ENCODE data around the gene STEEP1.

STEEP1 gene

DNA sequence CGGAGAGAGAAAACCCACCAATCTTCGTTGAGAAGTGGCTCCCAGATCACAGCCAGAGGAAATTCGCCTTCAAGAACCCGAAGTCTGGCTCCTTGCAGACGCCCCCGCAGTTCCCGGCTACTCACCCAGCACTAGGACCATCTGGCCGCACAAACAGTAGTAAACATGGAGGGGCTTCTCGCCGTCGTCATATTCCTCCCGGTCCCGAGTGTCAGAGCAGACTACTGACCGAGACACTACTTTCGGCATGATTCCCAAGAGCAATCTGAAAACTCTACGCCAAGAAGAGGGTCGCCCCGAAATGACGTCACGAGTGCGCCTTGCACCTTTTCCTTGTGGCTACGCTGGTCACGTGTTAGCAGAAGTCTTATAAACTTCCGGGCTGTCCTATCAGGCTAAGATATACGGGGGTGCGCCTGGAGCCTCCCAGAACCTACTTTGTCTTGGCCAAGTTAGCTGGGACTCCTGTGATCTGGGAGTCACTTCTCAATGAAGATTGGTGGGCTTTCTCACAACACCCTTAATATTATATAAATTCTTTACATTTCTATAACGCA, at the start of gene STEEP1:
TSS of gene STEEP1 (minus strand) at position 303 of the 557 bp plus-strand sequence. CDS start at position 249, 54 bp downstream.
- DNase-seq, result peak; percentile 94

DNA sequence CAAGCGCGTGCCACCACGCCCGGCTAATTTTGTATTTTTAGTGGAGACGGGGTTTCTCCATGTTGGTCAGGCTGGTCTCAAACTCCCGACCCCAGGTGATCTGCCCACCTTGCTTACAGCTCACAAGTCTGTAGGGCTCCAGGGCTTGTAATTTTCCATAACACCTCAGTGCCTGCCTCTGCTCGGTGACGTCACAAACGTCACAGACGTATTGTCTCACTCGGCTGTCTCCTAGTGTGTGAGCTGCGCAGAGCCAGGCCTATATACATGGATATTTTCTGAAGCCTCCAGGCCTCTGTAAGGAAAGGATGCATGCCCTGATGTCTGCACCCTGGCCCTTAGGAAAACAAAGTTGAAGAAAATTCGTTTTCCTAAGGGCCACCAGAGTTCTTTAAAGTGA, 49.6 kb upstream of the STEEP1 start:
- no peak for DNase-seq

DNA sequence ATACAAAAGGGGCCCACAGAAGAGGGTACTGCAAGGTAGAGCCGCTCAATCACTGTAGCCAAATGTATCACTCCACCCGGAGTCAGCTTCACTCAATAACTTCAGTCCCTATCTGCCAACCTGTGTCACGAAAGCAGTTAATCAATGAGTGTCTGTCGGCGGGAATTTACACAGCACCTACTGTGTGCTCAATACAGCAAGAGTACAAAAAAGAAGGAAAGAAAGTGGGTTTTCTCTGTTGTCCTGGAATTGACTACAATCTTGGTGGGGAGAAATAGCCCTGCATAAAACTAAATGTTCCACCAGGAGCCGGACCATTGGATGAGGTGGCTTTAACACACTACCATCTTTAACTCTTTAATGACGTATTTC, 41.8 kb upstream of the STEEP1 start:
- DNase-seq, result no peak

DNA sequence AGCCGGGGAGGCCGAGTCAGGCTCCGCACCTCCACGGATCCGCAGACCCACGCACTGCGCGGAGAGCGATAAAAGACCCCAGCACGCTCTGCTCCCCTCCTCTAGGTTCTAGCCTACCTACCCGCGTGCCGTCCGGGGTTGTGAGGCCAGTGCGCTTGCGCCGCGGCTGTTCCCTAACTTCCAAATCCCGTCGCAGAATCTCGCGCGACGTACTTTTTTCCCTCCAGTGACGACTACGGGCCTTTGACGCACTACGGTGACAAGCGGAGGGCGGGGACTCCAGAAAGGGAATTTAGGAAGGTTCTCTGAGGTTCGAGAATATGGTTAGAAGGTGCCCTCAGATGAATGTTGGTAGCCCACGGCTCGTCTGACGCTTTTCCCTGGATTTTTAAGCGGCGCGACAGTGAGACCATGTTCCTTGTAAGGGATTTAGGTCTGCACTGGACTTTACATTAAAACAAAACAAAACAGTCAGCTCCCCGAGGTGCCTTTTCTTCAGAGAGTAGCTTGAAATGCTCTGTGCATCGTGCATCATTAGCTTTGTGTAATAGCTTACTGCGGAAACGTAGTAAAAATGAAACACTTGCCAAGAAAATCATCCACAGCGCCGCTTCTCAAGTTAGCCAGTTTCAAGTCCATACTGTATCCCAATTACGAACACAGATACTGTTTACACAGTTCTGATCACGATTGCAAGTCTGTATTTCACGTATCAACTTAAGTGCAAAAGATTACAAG, 41.2 kb upstream of the STEEP1 start, which contains the start of gene NKRF:
TSS of gene NKRF (minus strand) at position 145 of the 738 bp plus-strand sequence.
- DNase-seq, result peak; percentile 95

DNA sequence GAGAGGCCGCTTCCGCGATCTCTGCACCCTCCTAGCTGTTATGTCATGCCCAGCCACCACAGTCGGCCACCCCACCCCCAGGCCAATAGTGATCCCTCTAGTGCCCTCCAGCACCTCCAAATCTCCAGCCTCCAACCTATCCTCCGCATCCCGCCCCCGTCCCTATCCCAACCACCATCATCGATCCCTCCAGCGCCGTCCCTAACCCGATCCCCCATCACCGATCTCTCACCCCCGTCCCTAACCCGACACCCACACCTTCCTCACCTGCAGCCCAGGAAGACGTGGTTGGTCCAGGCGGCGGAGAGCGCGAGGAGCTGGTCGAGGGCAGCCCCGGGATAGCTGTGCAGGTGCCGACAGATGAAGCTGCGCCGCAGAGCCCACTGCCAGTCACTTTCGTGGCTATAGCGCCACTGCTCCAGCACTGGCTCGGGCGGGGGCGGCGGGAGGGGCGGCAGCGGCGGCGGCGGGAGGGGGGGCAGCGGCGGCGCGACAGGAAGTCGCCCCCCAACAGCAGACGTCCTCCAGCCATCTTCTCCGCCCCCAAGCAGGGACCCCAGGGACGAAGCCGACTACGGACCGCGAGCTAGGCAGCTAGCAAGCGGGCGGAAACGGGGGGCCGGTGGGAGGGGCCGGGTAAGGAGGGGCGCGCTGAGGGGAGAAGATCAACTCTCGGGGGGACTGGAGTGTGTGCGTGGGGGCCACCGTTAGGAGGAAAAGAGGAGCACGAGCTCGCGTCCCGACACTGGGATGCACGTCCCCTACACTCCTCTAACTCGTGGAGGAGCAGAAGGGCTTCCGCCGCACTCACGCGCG, 40.5 kb upstream of the STEEP1 start:
- peak; percentile 81 for DNase-seq

DNA sequence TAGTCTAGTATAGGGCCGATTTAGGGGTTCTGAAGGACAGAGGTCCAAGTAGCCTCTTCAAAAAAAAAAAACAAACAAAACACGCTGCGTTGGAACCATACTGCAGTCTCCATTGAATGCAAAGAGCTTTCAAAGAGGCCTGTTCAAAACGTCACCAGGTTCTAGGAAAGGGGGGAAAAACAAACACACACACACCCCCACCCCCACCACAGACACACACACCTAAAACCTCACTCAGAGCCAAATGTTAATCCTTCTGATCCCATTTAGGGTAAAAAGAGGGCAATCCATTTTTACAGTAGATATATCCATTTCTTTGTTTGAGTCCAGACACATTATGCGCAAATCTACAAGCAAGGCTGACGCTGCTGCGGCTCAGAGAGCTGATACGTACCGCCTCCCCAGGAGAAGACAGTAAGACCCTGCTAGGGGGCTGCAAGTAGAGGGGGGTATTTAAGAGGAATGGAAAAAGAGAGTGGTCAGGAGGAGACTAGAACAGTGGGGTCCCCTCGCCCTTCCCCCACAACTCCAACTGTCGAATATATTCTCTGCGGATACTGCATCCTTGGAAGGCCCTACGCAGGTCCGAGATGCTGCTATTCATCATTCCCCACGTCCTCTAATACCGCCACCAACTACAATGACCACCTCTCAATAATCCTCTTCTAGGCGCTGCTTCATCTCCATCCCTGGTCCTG, 39.7 kb upstream of the STEEP1 start:
- no peak for DNase-seq

DNA sequence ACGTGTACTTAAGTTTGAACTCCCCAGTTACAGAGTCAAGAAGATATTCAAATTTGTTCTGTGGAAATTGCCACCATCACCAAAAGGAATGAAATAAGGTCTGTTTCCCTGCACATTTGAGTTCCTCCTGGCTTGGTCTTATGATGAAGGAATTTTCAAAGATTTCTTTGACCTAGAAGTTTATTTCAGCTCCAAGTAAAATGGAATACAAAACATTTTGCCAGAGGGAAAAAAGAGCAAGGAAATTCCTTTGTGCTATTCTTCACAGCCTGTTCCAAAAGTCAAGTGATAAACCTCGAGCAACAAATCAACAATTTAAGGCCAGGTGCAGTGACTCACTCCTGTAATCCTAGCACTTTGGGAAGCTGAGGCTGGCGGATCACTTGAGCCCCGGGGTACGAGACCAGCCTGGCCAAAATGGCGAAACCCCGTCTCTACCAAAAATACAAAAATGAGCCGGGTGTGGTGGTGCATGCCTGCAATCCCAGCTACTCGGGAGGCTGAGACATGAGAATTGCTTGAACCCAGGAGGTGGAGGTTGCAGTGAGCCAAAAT, 37.6 kb upstream of the STEEP1 start:
- no peak for DNase-seq

DNA sequence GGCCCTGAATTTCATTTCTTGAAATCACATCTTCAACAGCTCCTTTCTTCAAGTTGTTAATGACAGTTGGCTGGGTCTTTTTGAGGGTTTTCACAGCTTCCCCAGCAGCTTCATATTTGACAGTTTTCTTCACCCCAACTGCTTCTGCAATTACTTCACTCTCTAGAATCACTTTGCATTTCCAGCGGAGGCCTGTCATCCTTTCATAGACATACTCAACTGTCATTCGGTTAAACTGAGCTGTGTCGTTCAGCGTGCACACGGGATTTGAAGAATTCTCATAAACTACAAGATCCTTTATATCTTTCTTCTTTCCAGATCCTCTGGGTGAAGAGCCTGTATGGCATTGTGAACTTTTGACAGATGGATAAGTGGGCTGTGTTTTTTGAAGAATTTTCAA, 24.6 kb upstream of the STEEP1 start:
- DNase-seq, result no peak

DNA sequence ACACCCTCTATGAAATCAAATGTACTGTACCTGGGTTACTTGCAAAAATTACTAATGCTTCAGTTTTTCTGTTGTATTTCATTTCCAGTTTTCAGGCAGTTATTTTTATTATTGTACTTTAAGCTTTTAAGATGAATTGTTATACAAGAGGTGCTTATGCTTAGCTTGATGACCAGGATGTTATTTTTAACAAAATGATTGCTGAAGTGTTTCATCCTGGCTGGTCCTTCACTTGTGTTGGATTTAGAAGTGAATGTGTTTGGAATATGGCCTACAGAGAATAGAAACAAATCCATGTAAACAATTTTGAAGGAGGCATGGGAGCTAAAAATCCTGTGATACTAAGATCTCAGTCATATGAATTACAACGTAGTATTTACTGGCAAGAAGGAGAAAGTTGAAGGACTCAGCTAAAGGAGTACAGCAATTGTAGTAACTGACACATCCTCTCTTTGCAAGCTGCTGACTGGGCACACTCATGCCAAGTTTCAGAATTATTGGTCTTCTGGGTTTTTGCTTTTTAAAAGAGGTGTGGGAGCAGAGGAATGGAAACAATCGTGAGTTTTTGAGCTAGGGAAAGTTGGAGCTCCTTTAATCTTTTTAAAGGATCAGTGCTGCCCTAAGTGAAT, 18.3 kb upstream of the STEEP1 start:
- no peak for DNase-seq

DNA sequence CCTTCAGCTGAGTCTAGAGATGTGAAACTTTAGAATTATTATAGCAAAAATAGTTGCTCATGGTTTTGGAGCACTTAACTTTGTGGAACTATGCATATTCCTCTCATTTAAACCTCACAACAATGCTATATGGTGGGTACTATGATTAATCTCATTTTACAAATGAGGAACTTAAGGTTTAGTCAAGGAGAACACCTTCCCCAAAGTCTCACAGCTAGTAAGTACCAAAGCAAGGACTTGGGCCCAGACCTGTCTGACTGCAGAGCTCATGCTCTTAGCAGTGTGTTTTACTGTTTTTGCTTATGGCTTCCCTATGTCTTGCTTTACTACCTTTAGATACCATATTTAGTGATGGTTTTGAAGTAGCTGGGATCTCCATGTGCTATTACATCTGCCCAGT, 14.2 kb upstream of the STEEP1 start:
- no peak for DNase-seq

DNA sequence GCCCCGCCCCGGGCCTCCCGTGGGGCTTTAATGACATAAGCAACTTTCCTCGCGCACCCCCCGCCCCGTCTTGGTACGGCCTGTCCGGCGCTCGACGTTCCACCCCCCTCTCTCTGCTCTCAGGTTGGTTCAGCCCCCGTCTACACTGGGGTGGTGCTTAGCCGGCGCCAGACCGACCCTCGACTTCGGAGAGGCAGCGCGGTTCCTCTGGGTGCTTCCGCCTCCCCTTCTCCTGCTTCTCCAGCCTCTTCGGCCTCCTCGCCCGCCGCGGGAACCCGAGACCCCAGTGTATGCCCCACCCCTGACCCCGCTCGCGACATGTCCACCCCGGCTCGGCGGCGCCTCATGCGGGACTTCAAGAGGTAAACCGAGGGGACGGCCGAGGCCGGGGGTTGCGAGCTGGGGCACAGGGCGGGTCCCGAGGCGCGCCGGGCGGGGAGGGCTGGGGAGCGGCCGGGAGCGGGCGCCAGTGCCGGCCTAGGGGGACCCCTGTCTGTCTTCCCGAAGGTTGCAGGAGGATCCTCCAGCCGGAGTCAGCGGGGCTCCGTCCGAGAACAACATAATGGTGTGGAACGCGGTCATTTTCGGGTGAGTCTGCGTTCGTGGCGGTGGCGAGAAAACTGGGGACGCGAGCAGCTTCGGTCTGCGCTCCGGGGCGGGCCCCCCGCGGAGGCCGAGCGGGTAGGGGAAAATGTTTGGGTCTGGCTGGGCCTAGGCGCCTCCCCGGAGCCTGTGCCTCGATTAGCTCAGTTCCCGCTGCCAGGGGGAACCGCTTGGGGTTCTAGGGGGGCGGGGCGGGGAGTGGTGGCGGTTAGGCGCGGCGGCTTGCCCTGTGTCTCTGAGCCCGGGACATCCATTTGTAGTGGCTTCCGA, 9.4 kb upstream of the STEEP1 start, which contains the start of gene UBE2A:
TSS of gene UBE2A (plus strand) at position 170 of the 873 bp plus-strand sequence. CDS start at position 319, 149 bp downstream.
- peak; percentile 95 for DNase-seq

DNA sequence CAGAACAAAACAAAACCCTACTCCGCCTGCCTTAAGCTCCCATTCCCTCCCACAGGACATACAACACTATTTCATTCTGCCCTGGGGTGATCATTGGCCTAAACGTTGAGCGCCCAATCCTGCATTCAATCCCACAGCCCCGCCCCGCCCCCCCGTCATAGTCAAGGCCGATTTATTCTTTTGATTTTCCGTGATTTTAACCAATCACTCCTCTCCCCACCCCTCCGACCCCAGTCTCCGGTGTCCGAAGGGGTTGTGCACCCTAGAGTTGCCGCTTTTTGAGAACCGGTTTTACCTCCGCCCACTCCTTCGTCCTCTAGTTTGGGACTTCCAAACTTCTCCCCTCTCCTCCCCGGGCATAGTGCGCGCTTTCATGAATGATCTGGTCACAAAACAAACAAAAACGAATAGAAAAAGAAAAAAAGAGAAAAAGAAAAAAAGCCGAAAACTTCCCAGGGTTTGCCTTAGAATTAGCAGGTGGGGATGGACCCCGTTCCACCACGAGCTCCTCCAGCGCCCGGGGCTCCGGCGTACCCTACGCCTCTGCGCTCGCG, 8.7 kb upstream of the STEEP1 start:
- no peak for DNase-seq

DNA sequence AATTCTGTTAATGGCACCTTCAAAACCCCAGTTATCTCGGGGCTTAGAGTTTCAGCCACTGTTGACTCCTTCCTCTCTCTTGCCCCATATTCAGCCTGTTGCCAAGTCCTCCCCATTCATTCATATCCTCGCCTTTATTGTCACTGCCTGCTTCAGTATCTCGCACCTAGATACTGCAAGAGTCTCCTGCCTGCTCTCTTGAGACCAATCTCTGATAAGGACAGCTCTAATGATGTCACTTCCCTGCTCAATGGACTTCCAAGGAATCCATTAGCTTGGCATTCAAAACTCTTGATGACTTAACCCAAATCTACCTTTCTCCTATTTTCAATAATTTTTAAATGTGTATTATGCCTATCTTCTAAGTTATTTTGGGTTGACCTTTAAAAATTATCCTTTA, 8.0 kb upstream of the STEEP1 start:
- no peak for DNase-seq

DNA sequence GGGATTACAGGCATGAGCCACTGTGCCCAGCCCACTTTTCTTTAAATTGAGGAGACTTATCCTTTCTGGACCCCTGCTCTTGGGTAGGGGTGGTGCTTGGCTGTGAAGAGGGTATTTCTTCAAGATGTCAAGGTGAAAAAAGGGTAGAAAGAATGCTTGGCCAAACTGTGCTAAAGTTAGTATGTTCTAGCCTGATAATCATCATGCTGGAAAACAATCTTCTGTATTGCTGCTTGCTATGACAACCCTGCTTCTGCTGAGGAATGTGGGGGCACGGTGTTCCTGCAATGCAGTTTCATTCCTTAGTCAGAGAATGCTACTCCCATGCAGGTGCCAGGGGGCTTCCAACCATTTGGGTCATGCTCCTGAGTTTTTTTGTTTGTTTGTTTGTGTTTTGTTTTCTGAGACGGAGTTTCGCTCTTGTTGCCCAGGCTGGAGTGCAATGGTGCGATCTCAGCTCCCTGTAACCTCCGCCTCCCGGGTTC, 5.2 kb upstream of the STEEP1 start:
- no peak for DNase-seq

DNA sequence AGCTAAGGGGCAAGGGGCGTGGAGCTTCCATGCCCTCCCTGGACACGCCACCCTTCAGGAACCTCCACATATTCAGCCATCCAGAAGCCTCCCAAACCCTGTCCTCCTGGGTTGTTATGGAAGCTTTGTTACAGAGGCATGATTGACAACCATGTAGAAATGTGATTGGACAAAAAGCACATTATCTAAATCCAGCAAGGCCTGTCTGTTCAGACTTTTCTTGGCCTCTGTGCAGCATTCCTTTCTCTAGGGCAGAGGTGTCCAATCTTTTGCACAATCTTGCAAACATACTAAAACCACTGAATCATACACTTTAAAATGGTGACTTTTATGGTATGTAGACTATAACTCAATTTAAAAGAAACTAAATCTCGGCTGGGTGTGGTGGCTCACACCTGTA, 12.7 kb downstream of the STEEP1 start:
- no peak for DNase-seq

DNA sequence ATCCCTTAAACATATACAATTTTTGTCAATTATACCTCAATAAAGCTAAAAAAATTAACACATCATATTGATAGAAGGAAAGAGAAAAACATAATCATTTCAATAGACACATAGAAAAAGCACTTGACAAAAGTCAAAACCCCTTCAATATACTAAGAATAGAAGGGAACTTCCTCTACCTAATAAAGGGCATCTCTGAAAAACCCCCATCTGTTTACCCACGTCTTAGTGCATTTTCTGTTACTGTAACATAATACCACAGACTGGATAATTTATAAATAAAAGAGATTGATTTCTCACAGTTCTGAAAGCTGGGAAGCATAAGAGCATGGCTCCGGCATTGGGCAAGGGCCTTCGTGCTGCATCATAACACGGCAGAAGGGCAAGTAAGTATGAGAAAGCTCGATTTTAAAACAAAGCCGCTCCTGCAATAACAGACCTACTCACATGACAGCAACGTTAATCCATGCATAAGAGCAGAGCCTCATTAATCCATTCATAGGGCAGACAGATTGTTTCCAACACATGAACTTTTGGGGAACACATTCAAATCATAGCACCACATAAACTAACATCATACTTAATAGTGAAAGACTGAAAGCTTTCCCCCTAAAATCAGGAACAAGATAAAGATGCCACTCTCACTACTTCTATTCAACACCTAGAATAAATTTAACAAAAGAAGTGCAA, 15.7 kb downstream of the STEEP1 start:
- no peak for DNase-seq

DNA sequence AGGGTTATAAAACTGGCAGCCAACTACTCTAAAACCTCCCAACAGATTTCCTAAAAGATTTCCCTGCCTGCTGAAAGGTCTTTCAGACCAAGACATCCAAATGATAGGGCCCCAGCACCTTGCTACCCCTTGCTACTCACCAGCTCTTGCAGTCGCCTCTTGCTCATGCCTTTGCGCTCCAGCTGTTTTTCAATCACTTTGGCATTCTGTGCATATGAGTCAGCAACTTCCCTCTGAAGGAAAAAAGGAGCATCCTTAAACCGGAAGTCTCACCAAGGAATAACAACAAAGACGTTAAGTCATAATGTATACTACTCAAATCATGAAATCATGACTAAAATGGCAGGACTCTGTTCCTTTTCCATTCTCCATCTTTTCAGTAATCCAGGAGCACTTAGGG, 24.0 kb downstream of the STEEP1 start:
- no peak for DNase-seq

DNA sequence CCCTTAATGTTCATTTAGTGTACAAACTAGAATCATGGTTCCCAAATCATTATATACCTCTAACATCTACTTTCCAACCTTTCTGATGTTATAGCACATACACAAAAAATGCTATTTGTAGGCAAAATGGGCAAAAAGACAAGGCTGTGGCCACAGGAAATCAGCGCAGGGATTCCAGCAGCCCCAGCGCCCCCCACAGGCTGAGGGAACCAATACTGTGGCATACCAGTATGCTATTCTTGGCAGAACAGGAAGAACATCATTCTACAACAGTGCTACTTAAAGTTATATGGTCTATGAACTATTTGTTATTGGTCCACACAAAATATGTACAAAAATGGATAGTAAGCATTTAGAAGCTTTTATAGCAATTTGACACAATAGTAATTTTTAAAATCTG, 25.3 kb downstream of the STEEP1 start:
- DNase-seq, result no peak

DNA sequence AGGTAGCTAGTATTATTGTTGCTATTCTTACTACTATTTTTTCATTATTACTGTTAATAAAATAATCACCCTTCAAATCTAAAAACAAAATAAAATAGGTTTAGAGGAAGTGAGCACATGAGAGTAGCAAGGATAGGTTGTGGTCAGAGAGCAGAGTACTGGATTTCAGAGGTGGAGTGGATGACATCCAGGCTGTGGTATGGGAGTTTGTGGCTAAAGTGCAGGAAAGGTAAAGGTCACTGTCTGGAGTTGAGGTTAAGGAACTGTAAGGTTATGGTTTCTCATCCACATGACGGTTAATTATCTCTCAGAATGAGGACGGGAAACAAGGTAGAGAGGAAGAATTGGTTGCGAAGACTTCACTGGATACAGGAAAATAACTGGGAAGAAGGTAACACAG, 27.7 kb downstream of the STEEP1 start:
- no peak for DNase-seq
